HUDEP-2 (cell line): Measurements from ENCODE around the gene CDK14.
"Not testable (repeated sequence)": the region's sequence is repeated elsewhere in the genome, so short reads cannot be mapped to it uniquely, and the experiment has no call there.

Source experiments
- DNase-seq, 76 experiments: peaks; one replicate each; lab custom pipeline; 2025; ENCODE audit not compliant: unreplicated experiment in 76 of 76; lab: John Stamatoyannopoulos, UW

CDK14 gene

GRCh38 chr7:90710466-90710850 is 114.3 kb downstream of the CDK14 start:
- DNase-seq = no peak

DNA sequence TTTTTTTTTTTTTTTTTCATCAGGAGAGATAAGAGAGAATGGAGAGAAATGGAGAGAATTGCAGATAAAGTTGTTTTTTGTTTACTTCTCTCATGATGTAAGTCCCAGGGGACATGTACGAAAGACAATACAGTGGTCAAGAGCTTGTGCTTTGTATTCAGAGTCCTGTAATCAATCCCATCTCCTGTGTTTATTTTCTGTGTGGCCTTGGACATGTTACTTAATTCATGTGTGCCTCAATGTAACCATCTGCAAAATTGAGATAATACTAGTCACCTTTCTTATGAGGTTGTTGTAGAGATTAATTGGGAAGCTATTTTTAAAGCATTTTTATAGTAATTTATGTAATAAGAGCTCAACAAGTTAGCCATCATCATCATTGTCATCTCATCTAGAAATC is 117.5 kb downstream of the CDK14 start:
- no peak for DNase-seq

DNA sequence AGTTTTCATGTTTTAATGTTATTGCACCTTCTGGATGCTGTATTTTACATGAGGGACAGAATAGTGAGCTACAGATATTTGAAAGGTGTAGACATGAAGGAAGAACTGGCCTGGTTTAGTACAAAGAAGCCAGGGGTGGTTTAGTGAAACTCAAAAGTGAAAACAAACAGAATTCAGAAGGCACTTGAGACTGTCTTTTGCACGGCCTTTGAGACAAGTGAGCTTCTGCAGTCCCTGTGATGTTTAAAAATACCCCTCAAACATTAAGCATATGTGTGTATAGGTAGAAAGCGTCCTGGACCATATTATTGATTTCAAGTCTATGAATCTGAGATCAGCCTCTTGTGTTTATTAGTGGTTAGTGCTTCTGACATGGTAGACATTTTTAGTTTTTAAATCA is 118.9 kb downstream of the CDK14 start:
- DNase-seq = no peak

DNA sequence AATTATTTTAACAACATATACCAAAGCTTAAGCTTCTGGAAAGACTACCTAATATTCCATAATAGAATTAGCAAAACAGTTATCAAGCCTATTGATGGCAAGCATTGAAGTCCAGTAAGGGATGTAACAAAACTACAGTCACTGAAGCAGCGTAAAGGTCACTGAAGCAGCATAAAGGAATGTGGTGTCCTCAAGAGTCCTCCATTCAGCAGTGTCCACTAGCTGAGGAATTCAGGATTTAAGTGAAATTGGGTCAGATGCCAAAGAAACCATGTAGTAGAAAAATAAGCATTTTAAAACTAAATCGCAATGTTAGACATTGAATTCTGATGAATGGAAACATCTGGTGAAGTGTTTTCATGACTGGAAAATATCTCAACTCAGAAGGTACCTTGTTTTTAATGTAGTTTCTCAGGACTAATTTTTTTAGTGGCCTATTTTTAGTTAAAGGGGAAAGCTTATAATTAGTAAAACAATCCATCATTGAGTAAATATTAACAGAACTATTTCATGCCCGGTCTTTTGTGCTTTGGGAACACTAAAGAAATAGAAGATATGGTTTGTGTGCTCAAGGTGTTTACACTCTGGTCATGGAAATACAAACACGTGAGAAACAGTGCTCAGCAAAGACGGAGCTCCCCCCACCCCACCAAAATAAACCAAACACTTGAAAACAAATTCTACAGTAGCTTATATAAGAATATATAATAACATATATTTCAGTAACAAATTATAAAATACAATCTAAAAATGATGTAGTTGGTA is 121.4 kb downstream of the CDK14 start:
- DNase-seq = no peak

- no peak for DNase-seq
These were observed 123.0 kb downstream of the CDK14 start for GRCh38 chr7:90719155-90719554.

DNA sequence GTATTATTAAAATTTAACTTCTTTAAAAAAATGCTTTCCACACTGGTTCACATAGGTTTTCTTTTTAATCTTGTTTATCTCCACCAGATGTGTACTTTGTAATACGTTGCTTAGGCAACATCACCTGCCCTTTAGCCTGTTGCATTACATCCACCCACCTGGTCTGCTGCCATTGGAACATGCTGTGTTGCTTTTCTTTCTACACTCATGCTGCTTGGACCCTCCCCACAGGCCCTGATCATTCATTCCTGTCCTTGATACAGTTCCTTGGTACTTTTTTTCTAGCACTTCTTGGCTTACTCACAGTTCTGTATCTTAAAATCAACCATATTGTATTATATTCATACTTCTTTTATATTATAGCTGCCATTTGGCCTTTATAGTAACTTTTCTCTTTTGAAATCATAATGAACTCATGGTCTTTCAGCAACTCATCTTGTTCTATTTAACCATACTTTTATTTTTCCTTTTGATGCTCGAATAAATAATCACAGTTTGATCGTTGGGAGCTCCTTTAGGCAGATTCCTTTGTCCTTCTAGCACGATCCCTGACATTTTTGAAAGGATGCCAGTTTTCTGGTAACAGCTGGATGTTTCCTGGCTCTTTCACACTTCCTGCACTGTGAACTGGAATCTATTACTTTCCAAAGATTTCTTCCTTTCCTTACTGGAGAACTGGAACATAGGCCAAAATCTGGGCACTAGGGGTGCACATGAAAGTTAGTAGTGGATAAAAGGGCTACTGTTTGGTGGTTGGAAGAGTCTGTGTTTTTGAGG is 125.1 kb downstream of the CDK14 start:
- DNase-seq = no peak

DNA sequence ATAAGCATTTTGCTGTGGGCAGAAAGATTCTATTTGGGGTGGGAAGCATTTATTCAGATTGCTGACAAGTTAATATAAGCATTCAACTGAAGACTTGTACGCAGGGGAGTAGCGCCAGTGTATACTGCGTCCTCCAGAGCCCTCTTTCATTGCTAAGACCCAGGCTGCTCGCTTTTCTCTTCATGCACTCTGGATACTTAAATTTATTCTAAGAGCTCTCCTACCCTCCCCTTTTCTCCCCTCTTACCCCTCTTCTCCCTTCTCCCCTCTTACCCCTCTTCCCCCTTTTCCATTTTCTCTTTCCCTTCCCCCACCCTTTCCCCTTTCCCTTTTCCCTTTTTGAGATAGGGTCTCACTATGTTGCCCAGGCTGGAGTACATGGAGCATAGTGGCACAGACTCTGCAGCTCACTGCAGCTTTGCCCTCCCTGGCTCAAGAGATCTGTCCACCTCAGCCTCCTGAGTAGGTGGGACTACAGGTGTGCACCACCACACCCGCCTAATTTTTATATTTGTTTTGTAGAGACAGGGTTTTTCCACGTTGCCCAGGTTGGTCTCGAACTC is 125.8 kb downstream of the CDK14 start:
- no peak for DNase-seq

GRCh38 chr7:90723233-90723632 is 127.1 kb downstream of the CDK14 start:
- no peak for DNase-seq

DNA sequence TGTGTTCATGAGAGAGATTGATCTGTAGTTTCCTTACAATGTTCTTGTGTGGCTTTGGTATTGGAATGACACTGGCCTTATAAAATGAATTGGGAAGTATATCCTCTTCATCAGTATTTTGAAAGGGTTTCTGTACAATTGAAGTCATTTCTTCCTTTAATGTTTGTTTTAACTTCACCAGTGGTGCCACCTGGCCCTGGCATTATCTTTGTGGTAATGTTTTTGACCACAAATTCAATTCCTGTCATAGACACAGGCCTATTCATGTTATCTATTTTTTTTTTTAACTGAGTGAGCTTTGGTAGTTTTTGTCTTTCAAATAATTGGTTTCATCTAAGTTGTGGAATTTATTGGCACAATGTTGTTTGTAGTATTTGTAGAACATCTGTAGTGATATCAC is 127.7 kb downstream of the CDK14 start:
- no peak for DNase-seq

GRCh38 chr7:90726120-90726519 is 130.0 kb downstream of the CDK14 start:
- no peak for DNase-seq

- peak in 5 of 76 experiments; percentile 2 to 33 (median 14) for DNase-seq
These were observed 130.5 kb downstream of the CDK14 start for GRCh38 chr7:90726623-90727022.

GRCh38 chr7:90727412-90727811 is 131.3 kb downstream of the CDK14 start:
- DNase-seq = no peak

- DNase-seq = no peak
These were observed 132.4 kb downstream of the CDK14 start for GRCh38 chr7:90728568-90728967.

GRCh38 chr7:90735611-90736280 is 139.6 kb downstream of the CDK14 start:
- not testable (repeated sequence) for DNase-seq

- DNase-seq = no peak
These were observed 140.2 kb downstream of the CDK14 start for GRCh38 chr7:90736316-90736715.

GRCh38 chr7:90736968-90737939 is 141.1 kb downstream of the CDK14 start:
- no peak for DNase-seq

DNA sequence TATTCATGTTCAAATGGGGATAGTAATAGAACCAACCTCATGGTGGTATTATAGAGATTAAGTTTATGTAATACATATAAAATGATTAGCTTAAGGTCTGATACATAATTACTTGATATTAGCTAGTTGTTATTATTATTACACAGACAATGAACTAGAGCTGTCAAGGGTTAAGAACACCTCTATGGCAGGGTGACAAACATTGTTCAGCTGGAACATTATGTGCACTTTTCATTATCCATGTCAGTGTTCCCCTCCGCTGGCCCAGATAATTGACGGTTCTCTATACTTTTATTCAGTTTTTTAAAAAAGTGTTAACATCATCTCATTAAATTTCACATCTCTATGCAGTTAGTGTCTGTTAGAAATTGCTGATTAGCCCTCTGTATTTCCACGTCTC is 142.1 kb downstream of the CDK14 start:
- no peak for DNase-seq

DNA sequence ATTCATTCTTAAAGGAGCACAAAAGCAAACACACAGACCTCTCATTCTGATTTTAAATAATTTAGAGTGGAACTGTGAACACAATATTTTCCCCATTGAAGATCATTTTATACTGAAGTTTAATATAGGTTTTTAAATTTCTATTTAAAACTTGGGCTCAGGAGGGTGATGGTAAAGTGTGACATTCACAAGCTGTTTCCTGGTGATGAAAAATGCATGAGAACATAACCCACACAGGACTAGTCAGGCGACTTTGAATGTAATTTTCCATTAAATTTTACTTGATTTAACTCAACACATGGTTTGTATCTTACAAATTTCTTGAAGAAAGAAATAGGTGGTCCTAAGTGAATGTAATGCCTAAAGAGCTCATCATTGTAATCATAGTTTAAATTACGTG is 143.6 kb downstream of the CDK14 start:
- no peak for DNase-seq

DNA sequence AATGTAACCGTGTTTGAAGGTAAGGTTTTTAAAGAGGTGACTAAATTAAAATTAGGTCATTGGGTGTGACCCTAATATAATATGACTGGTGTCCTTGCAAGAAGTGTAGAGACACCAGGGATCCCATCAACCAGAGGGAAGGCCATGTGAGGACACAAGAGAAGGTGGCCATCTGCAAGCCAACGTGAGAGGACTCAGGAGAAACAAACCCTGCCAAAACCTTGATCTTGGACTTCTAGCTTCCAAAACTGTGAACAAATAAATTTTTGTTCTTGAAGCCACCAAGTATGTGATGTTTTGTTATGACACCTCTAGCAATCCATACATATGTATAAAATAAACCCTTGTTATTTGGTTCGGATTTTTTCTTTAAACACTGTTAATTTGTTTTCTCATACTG is 144.3 kb downstream of the CDK14 start:
- DNase-seq = no peak

GRCh38 chr7:90743626-90744025 is 147.5 kb downstream of the CDK14 start:
- DNase-seq = no peak
